Vagina (tissue), 2 donors: Measurements from ENCODE around the gene SAFB2. TPM values are rescaled to one million over a fixed set of nuclear protein-coding genes. Genes with fewer than 3 reads are reported as not detected.

Experiments
- DNase-seq, 2 donors: peaks; one replicate each; pipeline ENCODE4 v3.0.0-alpha.2; 2017; ENCODE audit errors: extremely low spot score in 2 of 2
- H3K27ac ChIP-seq: fragments of 200-600 bp; sonication (generic); one replicate; pipeline ENCODE4 v1.5.1; 2019
- H3K27me3 ChIP-seq: fragments of 200-600 bp; sonication (generic); one replicate; pipeline ENCODE4 v1.5.1; 2019
- H3K36me3 ChIP-seq, 2 donors: fragments of 200-600 bp; sonication (generic); one replicate each; pipeline ENCODE4 v1.5.1; 2017 to 2019
- H3K4me1 ChIP-seq: fragments of 200-600 bp; sonication (generic); one replicate; pipeline ENCODE4 v1.5.1; 2019
- H3K4me3 ChIP-seq, 2 donors: fragments of 200-600 bp; sonication (generic); 1 replicate in 1 of 2; 2 replicates in 1 of 2; pipeline ENCODE4 v1.5.1; 2016 to 2019
- H3K9me3 ChIP-seq: fragments of 200-600 bp; sonication (generic); one replicate; pipeline ENCODE4 v1.5.1; 2019
- POLR2A ChIP-seq, 2 donors: fragments of 450-650 bp; IDR thresholded peaks; one replicate each; pipeline ENCODE4 v1.6.1; 2017; ENCODE audit warnings: antibody characterized with exemption in 2 of 2, mild to moderate bottlenecking in 2 of 2, moderate library complexity in 2 of 2
- POLR2AphosphoS5 ChIP-seq, 2 donors: sonication (generic); formaldehyde crosslinking; IDR thresholded peaks; one replicate each; pipeline ENCODE4 v1.9.0; 2017; ENCODE audit warnings: antibody characterized with exemption in 2 of 2, mild to moderate bottlenecking in 2 of 2, low read depth in 1 of 2; ENCODE audit not compliant: insufficient read depth in 1 of 2
- intact Hi-C: fragments of 100-400 bp; cut with DNase I; formaldehyde crosslinking; loops from one replicate; pipeline ENCODE4 v1.15.1; 2023
- total RNA-seq: library from RNA; depleted of rRNA; stranded (reverse); fragments of >200 nt; gene quantifications from one replicate; pipeline ENCODE4 v1.2.3, GENCODE V29; 2016
- TF ChIP-seq, protein P1 (sequence below), 3 experiments: fragments of 450-650 bp in 2 of 3; fragments of 200-600 bp in 1 of 3; sonication (generic) in 1 of 3; IDR thresholded peaks; one replicate each; pipeline ENCODE4 v1.5.1; 2017 to 2019; ENCODE audit warnings: antibody characterized with exemption in 3 of 3, mild to moderate bottlenecking in 2 of 3, moderate library complexity in 2 of 3

SAFB2 gene
- total RNA-seq, 1 donor from 2014 or later, result 85.4 TPM

DNA sequence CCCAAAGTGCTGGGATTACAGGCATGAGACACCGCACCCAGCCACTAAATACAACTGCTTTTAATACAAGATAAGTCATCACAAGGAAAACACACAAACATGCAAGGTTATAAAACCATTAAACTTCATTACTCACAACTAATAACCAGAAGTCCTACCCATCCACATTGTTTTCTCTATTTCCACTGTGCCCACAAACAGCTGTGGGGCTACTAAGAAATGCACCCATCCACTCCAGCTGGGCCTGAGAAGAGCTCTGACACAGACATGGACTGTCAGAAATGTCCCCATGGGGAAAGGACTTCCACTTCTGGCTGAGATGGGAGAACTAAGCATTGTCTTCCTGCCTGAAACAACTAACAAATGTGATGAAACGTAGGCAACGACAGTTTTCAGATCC lies 17.2 kb downstream of the SAFB2 start:
- Histone ChIP-seq H3K9me3 (no peaks in the 10 kb centered on the region), H3K27me3 (no peaks in the 10 kb centered on the region), H3K36me3 (peaks cover 0 to 86% of the 10 kb centered on the region in 2 donors), H3K4me1 (no peaks in the 10 kb centered on the region), H3K27ac (no peak overlapping the region), H3K4me3 (no peak overlapping the region)
- intact Hi-C loops, result no loop called here
- DNase-seq, result no peak
- TF ChIP-seq, protein P1, sequence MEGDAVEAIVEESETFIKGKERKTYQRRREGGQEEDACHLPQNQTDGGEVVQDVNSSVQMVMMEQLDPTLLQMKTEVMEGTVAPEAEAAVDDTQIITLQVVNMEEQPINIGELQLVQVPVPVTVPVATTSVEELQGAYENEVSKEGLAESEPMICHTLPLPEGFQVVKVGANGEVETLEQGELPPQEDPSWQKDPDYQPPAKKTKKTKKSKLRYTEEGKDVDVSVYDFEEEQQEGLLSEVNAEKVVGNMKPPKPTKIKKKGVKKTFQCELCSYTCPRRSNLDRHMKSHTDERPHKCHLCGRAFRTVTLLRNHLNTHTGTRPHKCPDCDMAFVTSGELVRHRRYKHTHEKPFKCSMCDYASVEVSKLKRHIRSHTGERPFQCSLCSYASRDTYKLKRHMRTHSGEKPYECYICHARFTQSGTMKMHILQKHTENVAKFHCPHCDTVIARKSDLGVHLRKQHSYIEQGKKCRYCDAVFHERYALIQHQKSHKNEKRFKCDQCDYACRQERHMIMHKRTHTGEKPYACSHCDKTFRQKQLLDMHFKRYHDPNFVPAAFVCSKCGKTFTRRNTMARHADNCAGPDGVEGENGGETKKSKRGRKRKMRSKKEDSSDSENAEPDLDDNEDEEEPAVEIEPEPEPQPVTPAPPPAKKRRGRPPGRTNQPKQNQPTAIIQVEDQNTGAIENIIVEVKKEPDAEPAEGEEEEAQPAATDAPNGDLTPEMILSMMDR (IDR thresholded peaks at IDR 0.05), result no peak
- no peak for TF ChIP-seq POLR2AphosphoS5 (IDR thresholded peaks at IDR 0.05; ENCODE audit: insufficient read depth in 1 of 2, low read depth in 1 of 2)
- TF ChIP-seq POLR2A (IDR thresholded peaks at IDR 0.05), result no peak

DNA sequence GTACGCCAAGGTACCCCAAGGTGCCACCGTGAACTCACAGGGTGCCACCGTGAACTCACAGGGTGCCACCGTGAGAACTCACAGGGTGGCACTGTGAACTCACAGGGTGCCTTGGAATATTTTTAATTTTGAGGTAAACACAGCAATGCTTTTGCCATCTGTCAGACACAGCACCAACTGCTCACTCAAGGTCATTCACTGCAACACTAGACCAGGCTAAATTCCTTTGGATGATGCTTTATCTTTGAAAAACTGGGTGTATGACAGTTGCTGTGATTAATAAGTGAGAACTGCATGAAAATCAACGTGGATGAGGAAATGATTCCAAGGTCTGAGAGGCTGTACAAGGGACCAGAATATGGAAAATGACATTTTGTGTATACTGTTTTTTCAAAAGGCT lies 18.9 kb downstream of the SAFB2 start:
- Histone ChIP-seq H3K27me3 (no peaks in the 10 kb centered on the region), H3K4me1 (no peaks in the 10 kb centered on the region), H3K4me3 (no peak overlapping the region), H3K36me3 (peaks cover 0 to 86% of the 10 kb centered on the region in 2 donors), H3K27ac (no peak overlapping the region), H3K9me3 (no peaks in the 10 kb centered on the region)
- intact Hi-C loops, result no loop called here
- TF ChIP-seq POLR2A (IDR thresholded peaks at IDR 0.05) (no peak), POLR2AphosphoS5 (IDR thresholded peaks at IDR 0.05; ENCODE audit: insufficient read depth in 1 of 2, low read depth in 1 of 2) (no peak)
- TF ChIP-seq, protein P1 (IDR thresholded peaks at IDR 0.05), result no peak
- no peak for DNase-seq

DNA sequence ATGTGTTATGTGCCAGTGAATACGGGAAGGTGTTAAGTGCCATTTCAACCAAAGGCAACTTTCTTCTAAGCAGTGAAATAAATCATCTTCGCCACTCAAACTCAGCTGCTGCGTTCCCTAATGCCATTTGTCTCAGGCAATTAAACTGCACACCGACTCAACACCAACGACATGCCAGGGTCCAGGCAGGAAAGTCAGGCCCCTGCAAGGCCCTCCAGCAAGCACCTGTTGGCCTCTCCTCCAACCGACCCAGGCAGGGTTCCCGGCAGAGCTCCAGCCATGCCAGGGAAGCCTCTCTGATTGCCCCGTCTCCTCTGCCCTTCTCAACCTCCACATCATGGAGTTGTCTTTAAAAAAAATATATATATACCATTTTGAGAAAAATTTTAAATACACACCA lies 21.8 kb downstream of the SAFB2 start:
- TF ChIP-seq, protein P1 (IDR thresholded peaks at IDR 0.05), result no peak
- TF ChIP-seq POLR2AphosphoS5 (IDR thresholded peaks at IDR 0.05; ENCODE audit: insufficient read depth in 1 of 2, low read depth in 1 of 2), result no peak
- Histone ChIP-seq H3K27me3 (no peaks in the 10 kb centered on the region), H3K4me1 (no peaks in the 10 kb centered on the region), H3K9me3 (no peaks in the 10 kb centered on the region), H3K36me3 (peaks cover 0 to 94% of the 10 kb centered on the region in 2 donors), H3K4me3 (no peak overlapping the region), H3K27ac (no peak overlapping the region)
- intact Hi-C loops, result no loop called here
- DNase-seq, result no peak

DNA sequence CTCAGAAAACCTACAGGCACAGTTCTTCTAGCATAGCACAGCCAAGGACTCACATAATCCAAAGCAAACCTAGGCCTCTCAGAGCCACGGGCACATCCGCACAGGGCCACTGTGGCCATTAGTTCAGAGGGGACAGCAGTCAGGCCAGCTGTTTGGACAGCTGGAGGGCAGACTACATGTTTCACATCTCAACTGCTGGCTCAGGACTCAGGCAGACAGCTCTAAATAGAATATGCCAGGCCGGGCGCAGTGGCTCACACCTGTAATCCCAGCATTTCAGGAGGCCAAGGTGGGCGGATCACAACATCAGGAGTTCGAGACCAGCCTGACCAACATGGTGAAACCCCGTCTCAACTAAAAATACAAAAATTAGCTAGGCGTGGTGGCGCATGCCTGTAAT lies 26.8 kb downstream of the SAFB2 start:
- no peaks in the 10 kb centered on the region for H3K9me3 ChIP-seq
- no peak for TF ChIP-seq POLR2A (IDR thresholded peaks at IDR 0.05)
- TF ChIP-seq POLR2AphosphoS5 (IDR thresholded peaks at IDR 0.05; ENCODE audit: insufficient read depth in 1 of 2, low read depth in 1 of 2), result no peak
- TF ChIP-seq, protein P1 (IDR thresholded peaks at IDR 0.05), result no peak
- no peak overlapping the region for H3K4me3 ChIP-seq
- no peak overlapping the region for H3K27ac ChIP-seq
- peaks cover 2 to 100% of the 10 kb centered on the region in 2 donors for H3K36me3 ChIP-seq
- no peaks in the 10 kb centered on the region for H3K27me3 ChIP-seq
- intact Hi-C loops, result no loop called here
- no peak for DNase-seq
- H3K4me1 ChIP-seq, result no peaks in the 10 kb centered on the region

DNA sequence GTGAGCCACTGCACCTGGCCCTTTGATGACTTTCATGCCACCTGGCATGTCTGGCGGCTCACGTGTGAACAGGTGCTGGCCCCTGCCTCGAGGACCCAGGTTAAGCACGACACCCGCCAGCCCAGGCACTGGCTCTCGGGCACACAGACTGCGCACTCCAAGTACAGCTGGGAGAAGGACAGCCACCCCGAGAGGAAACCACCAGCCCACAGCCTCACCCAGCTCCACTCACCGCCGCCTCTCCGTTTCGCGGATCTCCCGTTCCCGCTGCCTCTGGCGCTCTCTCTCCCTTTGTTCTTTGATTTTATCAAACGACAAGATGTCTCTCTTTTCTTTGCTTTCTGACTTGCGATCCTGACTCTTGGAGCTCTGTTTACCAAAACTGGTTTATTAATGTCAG lies 27.4 kb downstream of the SAFB2 start:
- no peak overlapping the region for H3K4me3 ChIP-seq
- H3K9me3 ChIP-seq, result no peaks in the 10 kb centered on the region
- H3K27me3 ChIP-seq, result no peaks in the 10 kb centered on the region
- H3K4me1 ChIP-seq, result no peaks in the 10 kb centered on the region
- TF ChIP-seq POLR2AphosphoS5 (IDR thresholded peaks at IDR 0.05; ENCODE audit: insufficient read depth in 1 of 2, low read depth in 1 of 2), result no peak
- TF ChIP-seq POLR2A (IDR thresholded peaks at IDR 0.05), result no peak
- TF ChIP-seq, protein P1 (IDR thresholded peaks at IDR 0.05), result no peak
- peaks cover 2 to 100% of the 10 kb centered on the region in 2 donors for H3K36me3 ChIP-seq
- DNase-seq, result no peak
- intact Hi-C loops, result no loop called here
- no peak overlapping the region for H3K27ac ChIP-seq
